ENCODE measurements around the gene ADAM30.

ADAM30 gene

DNA sequence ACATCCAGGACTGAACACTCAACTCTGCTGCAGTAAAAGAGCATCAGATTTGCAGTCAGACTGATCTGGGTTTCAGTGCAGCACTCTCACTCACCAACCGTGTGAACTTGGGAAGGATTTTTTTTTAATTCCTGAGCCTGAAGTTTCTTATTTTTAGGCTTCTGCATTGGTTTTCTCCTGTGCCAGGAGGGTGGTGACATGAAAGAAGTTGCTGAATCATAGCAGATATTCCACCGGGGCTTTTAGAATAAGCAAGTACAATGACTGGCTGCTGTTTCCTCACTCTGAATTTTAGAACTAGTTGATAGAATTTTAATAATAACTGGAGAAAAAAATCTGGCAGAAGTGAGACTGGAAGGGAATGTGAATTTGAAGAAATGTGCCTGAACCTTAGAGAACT is 11.6 kb downstream of the ADAM30 start:
- TF ChIP-seq FOXP2 (optimal IDR thresholded peaks at IDR 0.05; ENCODE audit: borderline replicate concordance, extremely low read depth, extremely low read length, insufficient read depth) (no peak), POLR2AphosphoS5 (IDR thresholded peaks at IDR 0.05; ENCODE audit: low read depth, low read length) (no peak), SIN3A (IDR thresholded peaks at IDR 0.05; ENCODE audit: borderline replicate concordance, insufficient read depth, low read length) (no peak), TAF1 (IDR thresholded peaks at IDR 0.05; ENCODE audit: borderline replicate concordance, insufficient read depth, low read length) (no peak)
- TF ChIP-seq, protein P1, sequence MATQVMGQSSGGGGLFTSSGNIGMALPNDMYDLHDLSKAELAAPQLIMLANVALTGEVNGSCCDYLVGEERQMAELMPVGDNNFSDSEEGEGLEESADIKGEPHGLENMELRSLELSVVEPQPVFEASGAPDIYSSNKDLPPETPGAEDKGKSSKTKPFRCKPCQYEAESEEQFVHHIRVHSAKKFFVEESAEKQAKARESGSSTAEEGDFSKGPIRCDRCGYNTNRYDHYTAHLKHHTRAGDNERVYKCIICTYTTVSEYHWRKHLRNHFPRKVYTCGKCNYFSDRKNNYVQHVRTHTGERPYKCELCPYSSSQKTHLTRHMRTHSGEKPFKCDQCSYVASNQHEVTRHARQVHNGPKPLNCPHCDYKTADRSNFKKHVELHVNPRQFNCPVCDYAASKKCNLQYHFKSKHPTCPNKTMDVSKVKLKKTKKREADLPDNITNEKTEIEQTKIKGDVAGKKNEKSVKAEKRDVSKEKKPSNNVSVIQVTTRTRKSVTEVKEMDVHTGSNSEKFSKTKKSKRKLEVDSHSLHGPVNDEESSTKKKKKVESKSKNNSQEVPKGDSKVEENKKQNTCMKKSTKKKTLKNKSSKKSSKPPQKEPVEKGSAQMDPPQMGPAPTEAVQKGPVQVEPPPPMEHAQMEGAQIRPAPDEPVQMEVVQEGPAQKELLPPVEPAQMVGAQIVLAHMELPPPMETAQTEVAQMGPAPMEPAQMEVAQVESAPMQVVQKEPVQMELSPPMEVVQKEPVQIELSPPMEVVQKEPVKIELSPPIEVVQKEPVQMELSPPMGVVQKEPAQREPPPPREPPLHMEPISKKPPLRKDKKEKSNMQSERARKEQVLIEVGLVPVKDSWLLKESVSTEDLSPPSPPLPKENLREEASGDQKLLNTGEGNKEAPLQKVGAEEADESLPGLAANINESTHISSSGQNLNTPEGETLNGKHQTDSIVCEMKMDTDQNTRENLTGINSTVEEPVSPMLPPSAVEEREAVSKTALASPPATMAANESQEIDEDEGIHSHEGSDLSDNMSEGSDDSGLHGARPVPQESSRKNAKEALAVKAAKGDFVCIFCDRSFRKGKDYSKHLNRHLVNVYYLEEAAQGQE (IDR thresholded peaks at IDR 0.05; ENCODE audit: insufficient read depth in 1 of 2, low read depth in 2 of 2, low read length in 2 of 2) = no peak

DNA sequence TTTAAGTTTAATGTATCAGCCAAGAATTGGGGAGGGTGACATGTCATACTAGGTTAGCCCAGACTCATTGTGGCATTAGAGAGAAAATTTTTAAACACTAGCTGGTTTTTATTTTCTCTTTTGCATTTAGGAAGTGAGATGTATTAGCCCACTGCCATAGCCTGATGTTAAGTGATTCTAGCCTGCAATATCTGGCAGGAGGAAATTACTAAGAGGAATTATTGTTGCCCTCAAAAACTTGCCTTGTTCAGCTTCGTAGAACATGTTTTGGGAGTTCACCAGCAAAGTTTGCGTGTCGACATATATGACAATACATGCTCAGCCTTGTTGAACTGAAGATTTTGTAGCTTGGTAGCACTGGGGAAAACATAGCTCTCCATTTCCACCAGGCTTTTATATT is 12.5 kb downstream of the ADAM30 start:
- TF ChIP-seq SIN3A (IDR thresholded peaks at IDR 0.05; ENCODE audit: borderline replicate concordance, insufficient read depth, low read length) = no peak
- TF ChIP-seq TAF1 (IDR thresholded peaks at IDR 0.05; ENCODE audit: borderline replicate concordance, insufficient read depth, low read length) = no peak
- no peak for TF ChIP-seq FOXP2 (optimal IDR thresholded peaks at IDR 0.05; ENCODE audit: borderline replicate concordance, extremely low read depth, extremely low read length, insufficient read depth)
- TF ChIP-seq, protein P1 (IDR thresholded peaks at IDR 0.05; ENCODE audit: insufficient read depth in 1 of 2, low read depth in 2 of 2, low read length in 2 of 2) = no peak
- no peak for TF ChIP-seq POLR2AphosphoS5 (IDR thresholded peaks at IDR 0.05; ENCODE audit: low read depth, low read length)

DNA sequence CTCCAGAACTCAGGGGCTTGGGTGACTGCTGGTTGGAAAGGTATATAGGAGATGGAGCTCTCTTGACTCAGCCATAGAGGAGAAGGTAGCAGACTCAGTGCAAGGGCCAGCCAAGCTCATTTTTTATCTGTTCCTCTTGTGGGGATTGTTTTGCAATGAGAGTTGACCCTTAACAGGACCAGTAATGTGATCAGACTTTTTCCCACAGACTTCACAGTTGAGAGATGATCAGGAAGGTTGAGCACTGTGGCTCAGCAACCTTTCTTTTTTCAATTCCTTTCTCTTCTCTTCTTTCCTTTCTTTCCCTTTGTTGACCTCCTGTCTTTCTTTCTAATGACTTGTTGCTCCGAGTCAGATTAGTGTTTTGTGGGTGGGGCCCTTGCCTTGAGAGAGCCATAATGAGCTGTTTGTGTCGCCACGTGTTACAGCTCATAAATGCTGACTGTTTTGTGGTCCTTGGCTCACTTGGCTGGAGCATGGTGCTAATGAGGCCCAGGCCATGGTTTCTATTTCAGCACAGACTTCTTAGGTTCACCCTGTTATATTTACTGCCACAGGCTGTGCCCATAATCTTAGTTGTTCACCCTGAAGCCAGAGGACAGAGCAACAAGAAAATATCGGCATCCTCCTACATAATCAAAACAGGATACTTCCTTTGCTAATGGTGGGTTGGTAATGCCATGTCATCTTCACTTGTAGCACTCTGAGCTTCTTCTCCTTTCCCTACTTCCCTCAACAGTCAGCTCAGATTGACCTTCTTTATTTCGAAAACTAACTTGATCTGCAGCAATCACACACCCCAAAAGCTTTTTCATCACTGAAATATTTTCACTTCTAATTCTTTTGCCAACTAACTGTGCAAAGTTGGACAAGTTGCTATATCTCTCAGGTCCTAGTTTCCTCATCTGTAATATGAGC is 13.9 kb downstream of the ADAM30 start:
- TF ChIP-seq SIN3A (IDR thresholded peaks at IDR 0.05; ENCODE audit: borderline replicate concordance, insufficient read depth, low read length) = no peak
- no peak for TF ChIP-seq TAF1 (IDR thresholded peaks at IDR 0.05; ENCODE audit: borderline replicate concordance, insufficient read depth, low read length)
- TF ChIP-seq POLR2AphosphoS5 (IDR thresholded peaks at IDR 0.05; ENCODE audit: low read depth, low read length) = no peak
- TF ChIP-seq, protein P1 (IDR thresholded peaks at IDR 0.05; ENCODE audit: insufficient read depth in 1 of 2, low read depth in 2 of 2, low read length in 2 of 2) = no peak
- TF ChIP-seq FOXP2 (optimal IDR thresholded peaks at IDR 0.05; ENCODE audit: borderline replicate concordance, extremely low read depth, extremely low read length, insufficient read depth) = no peak

DNA sequence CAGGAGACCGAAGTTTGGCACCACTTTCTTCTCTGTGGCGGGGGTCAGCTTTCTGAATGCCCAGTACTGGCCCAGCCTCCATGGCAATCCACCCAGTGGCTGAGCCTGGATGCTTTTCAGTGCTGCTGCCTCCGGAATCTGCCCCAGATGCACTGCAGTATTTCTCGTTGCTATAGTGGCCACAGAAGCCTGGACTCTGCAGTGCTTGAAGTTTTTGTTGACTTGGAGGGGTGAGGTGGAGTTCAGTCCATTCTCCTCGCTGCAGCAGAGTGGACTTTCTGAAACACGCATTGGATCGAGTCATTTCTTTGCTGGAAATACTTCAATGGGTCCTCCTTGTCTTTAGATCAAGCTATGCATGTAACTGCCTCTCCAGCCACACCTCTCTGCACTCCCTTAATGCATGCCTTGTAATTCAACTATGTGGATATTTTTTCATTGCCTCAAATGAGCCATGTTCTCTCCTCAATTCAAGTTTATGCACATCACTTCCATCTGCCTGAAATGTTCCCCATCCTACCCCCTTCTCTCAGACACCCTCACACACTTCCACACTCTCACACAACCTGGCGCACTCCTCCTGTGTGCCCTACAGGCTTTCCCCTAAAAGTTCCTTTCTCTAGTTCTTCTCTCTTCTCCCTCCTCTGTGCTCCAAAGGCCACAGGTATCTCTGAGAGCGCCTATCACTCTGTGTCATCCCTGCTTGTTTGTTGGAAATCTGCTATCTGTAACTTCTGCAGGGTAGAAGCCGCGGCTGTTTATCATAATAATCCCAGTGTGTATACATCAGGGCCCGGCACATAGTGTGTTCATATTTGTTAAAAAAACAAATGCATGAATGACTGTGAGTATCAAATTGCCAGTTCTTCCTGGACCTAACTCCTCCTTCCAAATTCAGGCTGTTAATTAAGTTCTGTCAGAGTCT is 16.5 kb downstream of the ADAM30 start:
- TF ChIP-seq FOXP2 (optimal IDR thresholded peaks at IDR 0.05; ENCODE audit: borderline replicate concordance, extremely low read depth, extremely low read length, insufficient read depth) (no peak), TAF1 (IDR thresholded peaks at IDR 0.05; ENCODE audit: borderline replicate concordance, insufficient read depth, low read length) (no peak), POLR2AphosphoS5 (IDR thresholded peaks at IDR 0.05; ENCODE audit: low read depth, low read length) (no peak), SIN3A (IDR thresholded peaks at IDR 0.05; ENCODE audit: borderline replicate concordance, insufficient read depth, low read length) (no peak)
- TF ChIP-seq, protein P1 (IDR thresholded peaks at IDR 0.05; ENCODE audit: insufficient read depth in 1 of 2, low read depth in 2 of 2, low read length in 2 of 2) = no peak
